ENCODE results near the gene RAD51B. TPM values are rescaled to one million over a fixed set of nuclear protein-coding genes. Genes with fewer than 3 reads are reported as not detected.

RAD51B gene
- polyA plus RNA-seq, 1 donor (not counting 4 experiments of a cell fraction or from before 2014, with no cell fraction given): 13.3 TPM

GRCh38 chr14:67882986-67883555 is 63.5 kb downstream of the RAD51B start:
- Histone ChIP-seq H3K4me2 (ENCODE audit: control insufficient read depth, extremely low read depth, insufficient read depth, low read depth, low read length) (no peak overlapping the region), H3K4me1 (ENCODE audit: control insufficient read depth, extremely low read depth, insufficient read depth, low read length) (no peaks in the 10 kb centered on the region), H3K36me3 (ENCODE audit: control insufficient read depth in 2 of 2, extremely low read depth in 1 of 2, insufficient read depth in 2 of 2, low read length in 2 of 2) (no peaks in the 10 kb centered on the region), H3K9me3 (ENCODE audit: control insufficient read depth, low read depth, low read length) (no peaks in the 10 kb centered on the region), H3K9ac (ENCODE audit: control insufficient read depth, extremely low read depth, insufficient read depth, low read length) (no peak overlapping the region), H3K27ac (ENCODE audit: control insufficient read depth, insufficient read depth, low read length) (no peak overlapping the region), H2AFZ (ENCODE audit: control insufficient read depth, low read length) (no peak overlapping the region), H3K79me2 (ENCODE audit: control insufficient read depth, insufficient read depth, low read length) (no peaks in the 10 kb centered on the region), H3K9me1 (ENCODE audit: control insufficient read depth, extremely low read depth, insufficient read depth, low read length) (no peaks in the 10 kb centered on the region), H3K4me3 (ENCODE audit: control insufficient read depth in 2 of 3, extremely low read depth in 1 of 3, insufficient read depth in 2 of 3, low read depth in 1 of 3, low read length in 3 of 3) (no peak overlapping the region), H3K27me3 (ENCODE audit: control insufficient read depth, extremely low read depth, insufficient read depth, low read length) (no peaks in the 10 kb centered on the region), H4K20me1 (ENCODE audit: control insufficient read depth, extremely low read depth, insufficient read depth, low read length) (no peaks in the 10 kb centered on the region)
- FAIRE-seq (no peak), DNase-seq (ENCODE audit: low read depth, low spot score) (no peak)
- no peak for TF ChIP-seq EZH2 (IDR thresholded peaks at IDR 0.05; ENCODE audit: low read length)
- no peak for TF ChIP-seq CTCF (optimal IDR thresholded peaks at IDR 0.05 in 1 of 3, IDR thresholded peaks at IDR 0.05 in 1 of 3, conservative IDR thresholded peaks at IDR 0.05 in 1 of 3; ENCODE audit: extremely low read depth in 1 of 3, insufficient read depth in 2 of 3, low read length in 3 of 3)
- dilution Hi-C loops (cut with MboI; ENCODE audit: extremely low pct_ligation_motif_present, low sequenced_read_pairs): no loop called here

- dilution Hi-C loops (cut with MboI; ENCODE audit: extremely low pct_ligation_motif_present, low sequenced_read_pairs): no loop called here
- FAIRE-seq (no peak), DNase-seq (ENCODE audit: low read depth, low spot score) (no peak)
- H3K4me3 ChIP-seq (ENCODE audit: control insufficient read depth in 2 of 3, extremely low read depth in 1 of 3, insufficient read depth in 2 of 3, low read depth in 1 of 3, low read length in 3 of 3): no peak overlapping the region
- no peaks in the 10 kb centered on the region for H3K79me2 ChIP-seq (ENCODE audit: control insufficient read depth, insufficient read depth, low read length)
- no peaks in the 10 kb centered on the region for H3K9me1 ChIP-seq (ENCODE audit: control insufficient read depth, extremely low read depth, insufficient read depth, low read length)
- H3K9ac ChIP-seq (ENCODE audit: control insufficient read depth, extremely low read depth, insufficient read depth, low read length): no peak overlapping the region
- H3K9me3 ChIP-seq (ENCODE audit: control insufficient read depth, low read depth, low read length): no peaks in the 10 kb centered on the region
- no peaks in the 10 kb centered on the region for H3K4me1 ChIP-seq (ENCODE audit: control insufficient read depth, extremely low read depth, insufficient read depth, low read length)
- TF ChIP-seq CTCF (optimal IDR thresholded peaks at IDR 0.05 in 1 of 3, IDR thresholded peaks at IDR 0.05 in 1 of 3, conservative IDR thresholded peaks at IDR 0.05 in 1 of 3; ENCODE audit: extremely low read depth in 1 of 3, insufficient read depth in 2 of 3, low read length in 3 of 3) (no peak), EZH2 (IDR thresholded peaks at IDR 0.05; ENCODE audit: low read length) (no peak)
- no peaks in the 10 kb centered on the region for H4K20me1 ChIP-seq (ENCODE audit: control insufficient read depth, extremely low read depth, insufficient read depth, low read length)
- no peak overlapping the region for H3K27ac ChIP-seq (ENCODE audit: control insufficient read depth, insufficient read depth, low read length)
- no peak overlapping the region for H2AFZ ChIP-seq (ENCODE audit: control insufficient read depth, low read length)
- H3K36me3 ChIP-seq (ENCODE audit: control insufficient read depth in 2 of 2, extremely low read depth in 1 of 2, insufficient read depth in 2 of 2, low read length in 2 of 2): no peaks in the 10 kb centered on the region
- H3K4me2 ChIP-seq (ENCODE audit: control insufficient read depth, extremely low read depth, insufficient read depth, low read depth, low read length): no peak overlapping the region
- no peaks in the 10 kb centered on the region for H3K27me3 ChIP-seq (ENCODE audit: control insufficient read depth, extremely low read depth, insufficient read depth, low read length)
These were observed 64.1 kb downstream of the RAD51B start for GRCh38 chr14:67883717-67884116.

Measured in keratinocyte (primary cell).